ELF-1 (cell line): ENCODE measurements around the gene ARHGEF10L.
A peak's percentile ranks its signal among the peaks of the same experiment; 100 is the strongest.
"Not testable (repeated sequence)": the region's sequence is repeated elsewhere in the genome, so short reads cannot be mapped to it uniquely, and the experiment has no call there.

Source experiments
- DNase-seq: peaks from one replicate; pipeline ENCODE4 v3.0.0-alpha.2; 2016; ENCODE audit warnings: low read depth, low spot score

The ARHGEF10L gene

GRCh38 chr1:17612831-17613230 is 73.3 kb downstream of the ARHGEF10L start:
- no peak for DNase-seq

GRCh38 chr1:17614586-17614985 is 75.1 kb downstream of the ARHGEF10L start:
- no peak for DNase-seq

DNA sequence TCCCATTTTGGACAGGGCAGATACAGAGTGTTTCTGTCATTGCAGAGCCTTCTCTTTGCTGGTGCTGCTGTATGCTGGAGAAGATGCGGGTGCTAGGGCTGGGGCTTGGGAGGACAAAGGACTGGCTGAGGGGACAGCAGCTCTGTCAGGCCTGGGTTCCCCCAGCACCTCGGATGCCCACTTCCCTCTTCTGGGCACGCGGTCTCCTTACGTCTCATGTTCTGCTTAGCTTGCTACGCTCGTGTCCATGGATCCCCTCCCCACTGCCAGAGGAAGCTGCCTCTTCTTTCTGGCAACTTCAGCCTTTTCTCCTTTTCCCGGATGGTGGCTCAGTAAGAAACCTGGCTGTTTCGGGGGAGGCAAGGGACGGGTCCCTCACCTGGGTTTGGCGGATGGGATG is 75.7 kb downstream of the ARHGEF10L start:
- DNase-seq: no peak

DNA sequence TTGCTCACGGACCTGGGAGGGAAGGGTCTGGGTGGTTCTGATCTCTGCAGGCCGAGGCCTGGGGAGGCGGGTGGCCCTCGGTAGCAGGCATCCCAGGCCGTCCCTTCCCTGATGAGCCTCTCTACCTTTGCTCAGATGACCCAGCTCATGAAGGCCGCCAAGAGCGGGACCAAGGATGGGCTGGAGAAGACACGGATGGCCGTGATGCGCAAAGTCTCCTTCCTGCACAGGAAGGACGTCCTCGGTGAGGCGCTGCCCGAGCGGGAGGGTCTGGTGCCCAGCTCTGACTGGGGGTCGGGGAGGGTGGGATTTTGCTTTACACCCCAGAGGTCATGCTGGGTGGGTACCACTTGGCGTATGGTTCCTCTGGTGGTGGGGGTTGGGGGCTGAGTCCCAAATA is 76.5 kb downstream of the ARHGEF10L start:
- DNase-seq: no peak

DNA sequence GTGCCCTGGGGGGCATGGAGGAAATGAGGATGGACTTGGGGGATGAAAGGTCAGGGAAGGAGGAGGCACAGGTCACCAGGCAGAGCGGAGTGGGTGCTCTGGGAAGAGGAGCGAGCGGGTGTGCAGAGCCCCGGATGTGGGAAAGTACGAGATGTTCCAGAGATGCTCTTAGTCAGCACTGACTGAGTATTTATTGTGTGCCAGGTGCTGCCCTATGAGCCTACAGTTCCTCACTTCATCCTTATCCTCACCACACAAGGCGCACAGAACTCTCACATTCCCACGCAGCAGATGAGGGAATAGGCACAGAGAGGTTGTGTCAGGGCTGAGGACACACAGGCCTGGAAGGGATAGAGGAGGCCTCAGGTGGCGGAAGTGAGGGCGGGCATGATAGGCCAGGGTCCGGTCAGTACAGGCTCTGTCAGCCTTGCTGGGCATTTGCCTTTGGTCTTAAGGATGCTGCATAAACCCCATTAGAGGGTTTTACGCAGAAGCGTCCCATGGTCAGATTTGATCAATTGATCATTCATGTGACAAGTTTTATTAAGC is 77.3 kb downstream of the ARHGEF10L start:
- DNase-seq: no peak

DNA sequence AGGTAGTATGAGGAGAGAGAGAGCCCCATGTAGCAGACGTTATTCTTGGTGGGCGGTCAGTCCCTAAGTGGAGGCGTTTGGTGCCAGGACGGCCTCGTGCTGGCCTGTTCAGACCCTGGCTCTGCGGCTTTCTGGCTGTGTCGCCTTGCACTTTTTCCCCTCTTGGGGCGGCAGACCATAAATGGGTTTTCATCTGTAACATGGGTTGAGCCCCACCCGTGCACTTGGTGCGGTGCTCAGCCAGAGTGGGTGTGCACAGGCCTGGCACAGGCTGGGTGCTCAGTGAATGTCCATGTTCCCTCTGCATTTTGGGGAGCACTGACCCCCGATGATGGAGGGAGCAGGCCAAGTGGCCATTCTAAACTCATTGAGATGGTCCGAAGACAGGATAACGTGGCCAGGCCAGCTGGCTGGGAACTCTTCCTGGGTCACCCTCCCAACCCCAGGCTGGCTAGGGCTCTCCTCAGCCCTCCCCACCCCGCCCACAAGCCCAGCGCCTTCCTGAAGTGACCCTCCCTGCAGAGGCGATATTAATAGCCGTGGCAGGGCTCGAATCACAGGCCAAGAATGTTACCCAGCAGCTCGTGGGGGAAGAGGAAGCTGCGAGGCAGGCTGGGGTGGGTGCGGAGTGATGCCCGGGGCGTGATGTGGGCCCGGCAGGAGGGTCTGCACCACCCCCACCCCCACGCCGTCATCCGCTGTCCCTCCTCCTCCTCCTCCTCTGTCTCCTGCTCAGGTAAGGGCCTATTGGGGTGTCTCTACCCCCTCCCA is 78.5 kb downstream of the ARHGEF10L start:
- no peak for DNase-seq

- DNase-seq: no peak
These were observed 79.2 kb downstream of the ARHGEF10L start for GRCh38 chr1:17618558-17619247.

- no peak for DNase-seq
These were observed 81.0 kb downstream of the ARHGEF10L start for GRCh38 chr1:17620448-17620847.

GRCh38 chr1:17621691-17622090 is 82.2 kb downstream of the ARHGEF10L start:
- no peak for DNase-seq

DNA sequence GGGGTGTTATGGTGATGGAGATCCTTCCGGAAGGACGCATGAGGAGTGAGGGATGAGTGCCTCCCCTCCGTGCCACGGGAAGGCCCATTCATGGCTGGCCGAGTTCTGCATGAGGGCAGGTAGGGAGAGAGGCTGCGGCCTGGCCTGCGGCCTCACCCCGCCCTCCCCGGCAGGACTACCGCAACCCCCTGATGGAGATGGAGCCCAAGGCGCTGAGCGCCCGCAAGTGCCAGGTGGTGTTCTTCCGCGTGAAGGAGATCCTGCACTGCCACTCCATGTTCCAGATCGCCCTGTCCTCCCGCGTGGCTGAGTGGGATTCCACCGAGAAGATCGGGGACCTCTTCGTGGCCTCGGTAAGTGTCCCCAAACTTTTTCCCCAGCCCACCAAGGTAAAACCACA is 83.3 kb downstream of the ARHGEF10L start:
- DNase-seq: no peak

DNA sequence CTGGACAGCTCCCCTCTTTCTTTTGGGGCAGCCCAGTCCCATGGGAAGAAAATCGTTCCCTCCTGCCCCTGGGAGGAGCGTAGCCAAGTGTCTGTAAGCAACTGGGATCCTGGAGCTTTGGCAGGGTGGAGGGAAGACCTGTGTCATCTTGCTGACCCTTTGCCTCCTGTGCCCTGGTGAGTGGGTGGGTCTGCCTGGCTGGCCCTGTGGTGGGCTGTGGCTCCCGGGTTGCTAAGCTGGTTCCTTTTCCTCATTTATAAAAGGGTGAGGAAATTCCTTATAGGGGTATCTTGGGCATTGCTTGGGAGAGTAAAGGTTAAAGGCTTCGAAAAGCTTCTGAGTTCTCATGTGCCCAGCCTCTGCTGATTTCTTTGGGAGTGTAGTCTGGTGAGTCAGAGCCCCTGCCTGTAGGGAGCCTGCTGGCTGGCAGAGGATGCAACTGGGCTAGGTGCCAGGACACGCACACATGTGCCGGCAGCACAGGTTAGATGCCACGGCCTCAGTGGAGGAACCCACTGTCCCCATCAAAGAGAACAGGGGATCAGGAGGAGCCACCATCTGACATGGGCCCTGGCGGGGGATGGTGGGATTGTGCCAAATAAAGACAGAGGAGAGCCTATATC is 85.2 kb downstream of the ARHGEF10L start:
- DNase-seq: no peak

DNA sequence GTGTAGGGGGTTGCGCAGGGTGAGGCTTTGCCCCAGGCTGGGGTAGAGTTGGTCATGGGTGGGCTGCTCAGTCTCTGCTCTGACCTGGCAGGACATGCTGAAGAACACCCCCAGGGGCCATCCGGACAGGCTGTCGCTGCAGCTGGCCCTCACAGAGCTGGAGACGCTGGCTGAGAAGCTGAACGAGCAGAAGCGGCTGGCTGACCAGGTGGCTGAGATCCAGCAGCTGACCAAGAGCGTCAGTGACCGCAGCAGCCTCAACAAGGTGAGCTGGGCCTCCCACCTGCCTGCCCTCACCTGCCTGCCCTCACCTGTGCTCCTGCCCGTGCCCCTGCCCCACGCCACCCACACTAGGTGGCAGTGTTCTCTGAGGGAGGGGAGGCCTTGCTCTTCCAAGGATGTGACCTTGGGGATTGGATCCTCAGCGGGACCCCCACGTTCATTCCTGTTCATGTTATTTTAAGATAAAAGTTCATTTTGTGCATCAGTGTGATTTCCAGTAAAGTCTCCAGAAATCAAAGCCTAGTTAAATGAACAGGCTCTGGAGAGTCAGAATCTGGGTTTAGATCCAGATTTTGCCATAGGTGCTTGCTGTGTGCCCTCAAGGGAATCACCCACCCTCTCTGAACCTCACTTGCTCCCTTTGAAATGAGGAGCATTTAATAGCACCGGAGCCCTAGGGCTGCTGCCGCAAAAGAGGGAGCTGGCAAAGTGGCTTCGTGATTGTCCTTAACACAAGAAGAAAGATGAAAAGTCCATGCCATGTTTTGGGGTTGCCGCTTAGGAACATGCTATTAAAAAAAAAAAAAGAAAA is 87.9 kb downstream of the ARHGEF10L start:
- DNase-seq: no peak

DNA sequence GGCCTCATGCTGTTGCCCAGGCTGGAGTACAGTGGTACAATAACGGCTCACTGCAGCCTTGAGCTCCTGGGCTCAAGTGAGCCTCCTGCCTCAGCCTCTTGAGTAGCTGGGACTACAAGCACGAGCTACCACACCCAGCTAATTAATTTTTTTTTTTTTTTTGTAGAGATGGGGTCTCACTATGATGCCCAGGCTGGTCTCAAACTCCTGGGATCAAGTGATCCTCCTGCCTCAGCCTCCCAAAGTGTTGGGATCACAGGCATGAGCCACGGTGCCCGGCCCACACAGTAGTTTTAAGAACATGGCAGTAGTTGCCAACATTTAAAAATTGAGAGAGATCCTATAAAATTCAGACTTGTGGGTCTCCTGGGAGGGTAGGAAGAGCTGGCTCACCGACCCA is 89.5 kb downstream of the ARHGEF10L start:
- DNase-seq: not testable (repeated sequence)

DNA sequence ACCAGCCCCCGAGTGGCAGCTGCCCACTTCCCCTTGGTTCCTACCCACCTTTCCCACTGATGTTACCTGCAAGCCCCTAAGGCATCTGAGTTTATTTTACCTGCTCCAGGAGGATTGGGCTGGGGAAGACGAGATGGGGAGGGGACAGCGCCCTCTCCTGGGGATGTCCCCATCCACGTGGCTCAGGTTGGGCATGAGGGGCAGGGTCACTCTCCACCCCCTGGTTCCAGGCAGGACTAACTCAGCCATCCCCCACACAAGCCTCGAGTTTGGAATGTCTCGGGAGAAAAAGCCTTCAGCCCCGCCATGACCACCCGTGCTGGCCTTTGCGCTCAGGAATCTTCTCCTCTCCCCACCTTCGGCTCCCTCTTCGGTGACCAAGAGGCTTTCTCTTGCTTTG is 90.0 kb downstream of the ARHGEF10L start:
- peak; percentile 80 for DNase-seq

DNA sequence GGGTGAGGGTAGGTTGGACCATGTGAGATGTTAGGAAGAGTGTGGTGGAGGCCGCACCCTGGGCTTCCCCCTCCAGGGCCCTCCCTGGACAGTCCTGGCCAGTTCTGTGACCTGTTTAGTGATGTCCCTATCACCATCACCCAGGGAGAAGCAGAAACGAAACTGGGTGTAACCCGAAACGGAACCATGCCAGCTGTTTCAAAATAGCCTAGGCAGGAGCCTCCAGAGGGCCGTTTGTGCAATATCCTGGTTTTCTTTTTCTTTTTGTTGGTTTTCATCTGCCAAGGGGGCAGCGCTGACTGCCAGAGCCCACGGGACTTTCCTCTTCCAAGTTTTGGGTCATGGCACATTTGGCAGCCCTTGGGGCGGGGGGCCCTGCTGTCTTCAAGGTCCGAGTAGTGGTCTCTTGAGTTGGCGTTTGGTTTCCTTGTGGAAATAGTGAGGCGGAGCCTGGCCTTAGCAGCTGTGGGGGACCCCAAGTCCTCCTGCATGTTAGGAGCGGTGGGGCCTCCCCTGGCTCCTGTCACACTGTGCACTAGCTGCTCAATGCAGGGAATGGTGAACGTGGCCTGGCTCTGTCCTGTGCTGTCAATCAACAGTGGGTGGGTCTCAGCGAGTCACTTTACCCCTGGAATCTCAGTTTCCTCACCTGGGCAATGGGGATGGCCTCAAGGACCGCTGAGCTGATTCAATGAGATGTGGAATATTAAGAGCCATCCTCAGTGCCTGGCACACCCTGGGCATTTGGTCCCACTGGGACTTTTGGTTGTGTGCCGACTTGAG is 90.7 kb downstream of the ARHGEF10L start:
- no peak for DNase-seq

GRCh38 chr1:17630986-17631385 is 91.5 kb downstream of the ARHGEF10L start:
- DNase-seq: no peak

DNA sequence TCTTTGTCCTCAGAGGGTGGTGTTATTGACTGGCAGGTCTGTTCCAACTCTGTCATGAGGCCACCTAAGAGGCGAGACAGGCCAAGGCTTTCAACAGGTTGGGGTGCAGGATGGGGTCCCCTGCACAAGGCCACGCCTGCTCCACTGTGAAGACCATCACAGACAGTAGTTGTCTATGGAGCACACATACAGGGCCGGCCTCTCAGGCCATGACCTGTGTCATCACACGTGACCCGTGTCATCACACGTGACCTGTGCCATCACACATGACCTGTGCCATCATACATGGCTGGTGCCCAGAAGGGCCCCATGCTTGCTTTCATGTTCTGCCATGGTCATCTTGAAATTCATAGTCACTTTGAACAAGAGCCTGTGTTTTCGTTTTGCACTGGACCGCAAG is 91.9 kb downstream of the ARHGEF10L start:
- DNase-seq: no peak

DNA sequence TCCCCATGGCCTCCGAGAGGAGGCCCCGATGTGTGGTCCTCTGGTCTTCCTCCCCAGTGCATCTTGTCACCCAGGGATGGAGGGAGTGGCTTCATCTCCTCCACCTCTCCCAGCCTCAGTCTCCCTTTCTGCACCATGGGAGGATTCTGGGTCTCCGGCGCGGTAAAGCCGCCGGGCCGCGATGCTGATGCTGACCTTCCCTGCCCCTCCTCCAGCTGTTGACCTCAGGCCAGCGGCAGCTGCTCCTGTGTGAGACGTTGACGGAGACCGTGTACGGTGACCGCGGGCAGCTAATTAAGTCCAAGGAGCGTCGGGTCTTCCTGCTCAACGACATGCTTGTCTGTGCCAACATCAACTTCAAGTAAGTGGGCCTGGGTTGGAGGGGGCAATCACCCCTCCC is 92.6 kb downstream of the ARHGEF10L start:
- DNase-seq: no peak

DNA sequence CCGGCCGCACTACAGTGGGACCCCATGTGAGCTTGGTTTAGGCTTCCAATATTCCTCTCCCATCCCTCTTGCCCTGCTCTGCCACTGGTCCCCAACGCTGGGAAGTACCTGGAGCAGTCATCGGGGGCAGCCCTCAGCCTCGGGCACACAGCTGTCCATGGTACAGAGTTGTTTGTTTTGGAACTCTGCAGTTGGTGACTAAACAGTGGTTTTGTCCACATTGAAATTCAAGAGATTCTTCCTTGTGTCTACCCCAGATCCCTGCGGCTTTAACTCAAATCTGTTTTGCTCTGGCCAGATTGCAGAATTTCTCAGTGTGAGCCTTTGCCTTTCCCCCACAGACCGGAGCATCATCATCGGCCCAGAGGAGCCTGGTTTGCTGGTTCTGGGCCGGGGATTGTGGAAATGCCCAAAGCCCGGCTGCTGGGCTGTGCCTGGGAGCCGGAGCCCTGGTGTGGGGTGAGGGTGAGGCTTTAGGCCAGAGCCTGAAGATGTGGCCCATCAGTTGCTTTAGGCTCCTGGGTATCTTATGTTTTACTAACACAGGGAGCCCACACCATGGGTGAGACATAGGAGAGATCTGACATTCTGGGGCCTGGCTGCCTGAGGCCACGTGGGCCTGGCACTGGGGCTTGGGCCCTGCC is 93.2 kb downstream of the ARHGEF10L start:
- DNase-seq: no peak

GRCh38 chr1:17633654-17634053 is 94.2 kb downstream of the ARHGEF10L start:
- no peak for DNase-seq
